HG02763 (cell line): ENCODE measurements around the gene ZFAND3.
"Not testable (repeated sequence)": the region's sequence is repeated elsewhere in the genome, so short reads cannot be mapped to it uniquely, and the experiment has no call there.

Experiments used
- ATAC-seq: cut with Tn5 transposase; IDR thresholded peaks from one replicate; pipeline ENCODE4 v1.9.1; 2021; ENCODE audit warnings: mild to moderate bottlenecking, moderate library complexity; ENCODE audit not compliant: unreplicated experiment

Gene ZFAND3

GRCh38 chr6:37862992-37863391 lies 43.5 kb downstream of the ZFAND3 start:
- no peak for ATAC-seq

DNA sequence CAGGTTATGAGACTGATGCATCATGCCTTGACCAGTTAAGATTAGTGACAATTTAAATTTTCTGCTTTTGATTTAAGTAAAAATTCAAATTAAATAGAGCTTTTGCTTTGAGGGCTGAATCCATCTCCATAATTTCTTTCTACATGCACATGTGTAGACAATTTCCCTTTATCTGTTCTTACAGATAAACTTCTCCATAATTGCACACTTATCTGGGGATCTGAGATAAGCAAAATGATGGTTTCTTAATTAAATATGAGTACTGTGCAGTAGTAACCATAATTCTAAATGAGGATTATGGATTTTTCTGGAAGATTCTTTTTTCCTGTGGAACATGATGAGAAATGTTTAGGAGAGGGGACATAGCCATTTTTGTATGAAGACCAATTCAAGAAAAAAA lies 44.7 kb downstream of the ZFAND3 start:
- ATAC-seq, result no peak

- ATAC-seq, result no peak
These were observed 46.0 kb downstream of the ZFAND3 start for GRCh38 chr6:37865504-37865903.

GRCh38 chr6:37866590-37867507 lies 47.3 kb downstream of the ZFAND3 start:
- ATAC-seq, result no peak

- no peak for ATAC-seq
These were observed 48.4 kb downstream of the ZFAND3 start for GRCh38 chr6:37867756-37868446.

DNA sequence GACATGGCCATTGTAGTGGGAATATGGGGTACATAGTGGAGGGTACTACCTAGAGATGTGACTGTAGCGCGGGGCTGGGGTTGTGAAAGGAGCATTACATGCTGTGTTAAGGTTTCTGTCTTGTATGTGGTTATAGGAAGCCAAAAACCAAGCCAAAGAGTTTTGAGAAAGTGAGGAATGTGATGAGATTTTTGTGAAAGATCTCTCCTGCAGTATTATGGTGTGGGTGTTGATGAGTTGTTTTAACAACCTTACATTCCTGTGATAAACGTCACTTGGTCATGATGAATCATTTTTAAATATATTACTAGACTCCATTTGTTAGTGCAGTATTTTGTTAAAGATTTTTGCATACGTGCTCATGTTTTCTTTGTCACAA lies 48.9 kb downstream of the ZFAND3 start:
- no peak for ATAC-seq

GRCh38 chr6:37871616-37872372 lies 52.3 kb downstream of the ZFAND3 start:
- no peak for ATAC-seq

GRCh38 chr6:37872373-37872745 lies 52.8 kb downstream of the ZFAND3 start:
- ATAC-seq, result no peak

- ATAC-seq, result no peak
These were observed 55.2 kb downstream of the ZFAND3 start for GRCh38 chr6:37874726-37875125.

- no peak for ATAC-seq
These were observed 56.2 kb downstream of the ZFAND3 start for GRCh38 chr6:37875561-37876309.

GRCh38 chr6:37876843-37877242 lies 57.3 kb downstream of the ZFAND3 start:
- ATAC-seq, result no peak

- ATAC-seq, result no peak
These were observed 58.0 kb downstream of the ZFAND3 start for GRCh38 chr6:37877373-37878149.

- ATAC-seq, result no peak
These were observed 58.7 kb downstream of the ZFAND3 start for GRCh38 chr6:37878150-37878710.

GRCh38 chr6:37880602-37881001 lies 61.1 kb downstream of the ZFAND3 start:
- not testable (repeated sequence) for ATAC-seq

DNA sequence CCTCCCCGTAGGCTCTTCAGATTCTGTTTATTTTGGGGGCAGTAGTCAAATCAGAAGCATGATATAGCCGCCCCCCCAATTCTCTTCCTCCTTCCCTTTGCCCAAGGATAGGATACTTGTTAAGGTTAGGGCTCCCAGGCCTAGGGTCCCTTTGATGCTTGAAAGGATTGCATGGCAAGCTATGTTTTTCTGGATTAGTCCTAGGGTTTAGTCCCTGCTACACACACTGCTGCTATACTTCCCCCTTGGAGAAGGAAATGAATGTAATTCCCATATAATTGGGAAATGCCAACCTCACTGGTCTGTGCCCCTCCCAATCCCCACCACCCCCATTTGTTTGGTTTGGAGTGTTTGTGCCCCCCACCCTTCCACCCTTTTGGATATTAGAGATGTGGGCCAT lies 62.8 kb downstream of the ZFAND3 start:
- ATAC-seq, result no peak

DNA sequence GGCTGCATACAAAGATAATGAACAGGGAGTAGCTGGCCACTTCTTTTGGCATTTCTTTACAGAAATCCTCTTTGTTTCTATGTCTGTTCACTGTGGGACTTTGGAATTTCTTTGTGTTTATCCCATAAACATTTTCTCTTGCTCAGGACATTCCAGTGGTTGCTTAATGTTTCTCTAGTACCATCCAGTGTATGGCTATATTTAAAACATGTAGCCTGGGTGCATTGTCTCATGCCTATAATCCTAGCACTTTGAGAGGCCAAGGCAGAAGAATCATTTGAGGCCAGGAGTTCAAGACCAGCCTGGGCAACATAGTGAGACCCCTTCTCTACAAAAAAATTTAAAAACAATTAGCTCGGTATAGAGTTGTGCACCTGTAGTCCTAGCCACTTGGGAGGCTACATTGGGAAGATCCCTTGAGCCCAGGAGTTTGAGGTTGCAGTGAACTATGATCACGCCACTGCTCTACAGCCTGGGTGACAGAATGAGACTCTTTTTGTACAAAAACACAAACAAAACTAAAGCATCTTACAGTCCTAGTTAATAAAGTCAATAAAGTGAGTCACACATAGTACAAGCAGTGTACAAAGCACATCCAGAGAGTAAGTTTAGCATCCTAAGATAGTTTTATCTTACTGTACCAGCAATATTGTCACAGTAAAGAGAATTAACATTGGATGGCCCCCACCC lies 63.3 kb downstream of the ZFAND3 start:
- no peak for ATAC-seq

DNA sequence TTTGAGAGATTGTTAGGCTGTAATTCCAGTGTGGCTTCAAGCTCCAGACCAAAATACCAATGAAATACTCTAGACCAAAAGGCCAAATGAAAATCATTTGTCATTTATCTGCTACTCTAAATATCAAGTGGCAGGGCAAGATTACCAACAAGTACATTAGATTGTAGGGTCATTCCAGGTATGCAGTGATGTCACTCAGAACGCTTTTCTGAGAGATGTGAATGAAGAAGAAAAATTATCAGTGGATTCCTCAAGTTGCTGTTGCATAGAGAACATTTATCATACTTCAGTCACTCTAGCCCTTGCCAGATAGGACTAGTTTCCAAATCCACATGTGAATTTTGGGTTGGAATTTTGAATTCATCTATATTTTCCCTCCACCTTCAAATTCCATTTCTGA lies 65.0 kb downstream of the ZFAND3 start:
- no peak for ATAC-seq

DNA sequence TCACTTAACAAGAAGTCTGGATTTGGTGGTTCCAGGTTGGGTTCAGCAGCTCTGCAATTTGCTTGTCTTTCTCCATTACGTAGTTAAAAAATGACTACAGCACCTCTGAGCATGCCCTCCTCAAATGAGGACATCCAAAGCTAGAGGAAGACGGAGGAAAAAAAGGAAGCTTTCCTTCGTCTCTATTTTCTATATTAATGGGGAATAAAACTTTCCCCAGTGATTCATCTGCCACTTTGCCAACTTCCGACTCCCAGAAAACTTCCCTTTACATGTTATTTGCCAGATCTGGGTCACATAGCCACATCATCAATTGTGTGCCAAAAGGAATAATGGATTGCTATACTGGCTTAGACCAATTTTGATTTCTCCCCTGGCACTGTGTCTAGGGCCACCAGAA lies 69.5 kb downstream of the ZFAND3 start:
- no peak for ATAC-seq

- no peak for ATAC-seq
These were observed 70.0 kb downstream of the ZFAND3 start for GRCh38 chr6:37889486-37889885.
